Measurements from ENCODE around the gene ANXA5. TPM values are rescaled to one million over a fixed set of nuclear protein-coding genes. Genes with fewer than 3 reads are reported as not detected.

Gene ANXA5
- total and polyA plus RNA-seq, 2 of the 4 experiments (the other 2 are of a cell fraction), result 780 to 1,448 TPM

DNA sequence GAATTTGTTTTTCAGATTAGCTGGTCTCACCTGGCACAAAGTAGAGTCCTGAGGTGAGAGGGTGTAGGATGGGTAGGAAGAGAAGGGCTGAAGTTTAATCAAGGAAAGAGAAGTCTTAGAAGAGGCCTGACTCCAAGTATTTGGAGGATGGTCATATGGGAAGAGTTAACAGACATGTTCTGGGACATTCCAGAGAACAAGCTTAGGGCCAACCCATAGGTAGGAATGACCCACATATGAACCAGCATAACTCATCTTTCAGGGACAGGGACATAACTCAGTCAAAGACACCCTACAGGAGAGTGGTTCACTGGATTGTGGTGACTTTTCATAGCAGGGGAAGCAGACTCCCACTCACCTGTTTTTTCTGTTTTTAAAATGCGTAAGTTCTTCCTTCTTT, 27.9 kb upstream of the ANXA5 start:
- ChIA-PET CTCF (no interaction called here), POLR2A (ENCODE audit: unreplicated experiment) (no interaction called here)
- H2AK5ac ChIP-seq (ENCODE audit: low read depth, low read length), result no peak overlapping the region
- H3K4me1 ChIP-seq (ENCODE audit: control insufficient read depth, insufficient read depth, low read length), result peaks cover 11% of the 10 kb centered on the region
- H3K27me3 ChIP-seq (ENCODE audit: control insufficient read depth, insufficient read depth, low read length), result no peaks in the 10 kb centered on the region
- no peak for TF ChIP-seq FOS (IDR thresholded peaks at IDR 0.05; ENCODE audit: low read depth, low read length)
- no peak for TF ChIP-seq POLR2A (IDR thresholded peaks at IDR 0.05; ENCODE audit: low read depth, low read length)
- DNase-seq (no peak), ATAC-seq (ENCODE audit: low read depth) (no peak)
- H3K18ac ChIP-seq (ENCODE audit: low read depth, low read length), result no peak overlapping the region
- no peak overlapping the region for H2AK9ac ChIP-seq (replicated peaks; ENCODE audit: low read depth, low read length, poor library complexity)
- H3K56ac ChIP-seq (ENCODE audit: extremely low read depth, insufficient read depth, low read length), result no peak overlapping the region
- peak overlapping the region; percentile 24; the same call in 1 of the 2 replicates for H2BK20ac ChIP-seq (ENCODE audit: low read depth, low read length)
- no peaks in the 10 kb centered on the region for H3K9me3 ChIP-seq (ENCODE audit: control insufficient read depth, insufficient read depth, low read length)
- H3K9me1 ChIP-seq (ENCODE audit: insufficient read depth, low read length), result peaks cover 2% of the 10 kb centered on the region; the same call in 1 of the 2 replicates
- no peak overlapping the region for H3K23ac ChIP-seq (ENCODE audit: low read depth, low read length)
- intact Hi-C loops (cut with micrococcal nuclease) (no loop called here), in situ Hi-C loops (cut with MboI; ENCODE audit: low sequenced_read_pairs) (loop anchor here (25.0 kb wide), 1 partner anchor 537 kb away; no protein-coding TSS in a partner anchor), dilution Hi-C loops (cut with HindIII; ENCODE audit: low sequenced_read_pairs, unreplicated experiment) (no loop called here)
- H3K36me3 ChIP-seq (ENCODE audit: control insufficient read depth, insufficient read depth, low read length), result no peaks in the 10 kb centered on the region; the same call in 1 of the 2 replicates
- no peak overlapping the region for H2BK5ac ChIP-seq (ENCODE audit: low read depth, low read length, poor library complexity, severe bottlenecking)
- no CpG with 5 or more reads among the region's 1 CpG for WGBS, 2 experiments (ENCODE audit: extremely low coverage in 2 of 2, insufficient read length in 1 of 2)
- no peak overlapping the region for H2BK120ac ChIP-seq (ENCODE audit: low read depth, low read length)
- H3K4me3 ChIP-seq (ENCODE audit: insufficient read depth, low read depth, low read length), result no peak overlapping the region
- no peaks in the 10 kb centered on the region for H4K20me1 ChIP-seq (ENCODE audit: insufficient read depth, low read length)
- no peak overlapping the region for H3K4me2 ChIP-seq (ENCODE audit: low read depth, low read length)
- H2BK15ac ChIP-seq (ENCODE audit: low read depth, low read length), result peak overlapping the region; percentile 73; the same call in 1 of the 3 replicates
- BruUV-seq (replicated peaks), result no TSS peak
- H3K9ac ChIP-seq (ENCODE audit: low read depth, low read length), result no peak overlapping the region
- 0 out of 2 replicates have a peak overlapping the region, but pooled peaks have one; percentile 27 for H4K91ac ChIP-seq (ENCODE audit: insufficient read depth, low read depth, low read length)
- H3K27ac ChIP-seq (ENCODE audit: insufficient read depth, low read length), result no peak overlapping the region
- no peak overlapping the region for H3K4ac ChIP-seq (ENCODE audit: low read depth, low read length)
- H2AFZ ChIP-seq (replicated peaks; ENCODE audit: low read length, poor library complexity), result no peak overlapping the region
- no peak overlapping the region for H4K5ac ChIP-seq (ENCODE audit: low read depth, low read length)
- no peak overlapping the region for H4K8ac ChIP-seq (ENCODE audit: low read depth in 2 of 2, low read length in 2 of 2)
- peaks cover 0 to 4% of the 10 kb centered on the region in 2 experiments; a peak in 2 of 4 replicates for H3K79me1 ChIP-seq (ENCODE audit: low read depth in 1 of 2, low read length in 2 of 2)
- H3K14ac ChIP-seq (replicated peaks; ENCODE audit: low read depth, low read length), result no peak overlapping the region
